H1 (cell line): ENCODE data around the gene ADD3. TPM values are rescaled to one million over a fixed set of nuclear protein-coding genes. Genes with fewer than 3 reads are reported as not detected.

Source experiments
- CTCF ChIA-PET: fragments of 300-600 bp; sonication (Branson Sonifier 250); formaldehyde crosslinking; loops from one replicate; lab custom pipeline; 2021; ENCODE audit not compliant: partially characterized antibody; lab: Charles Lee
- POLR2A ChIA-PET: fragments of 300-600 bp; sonication (Branson Sonifier 250); formaldehyde crosslinking; loops from one replicate; lab custom pipeline; 2021; ENCODE audit warnings: inconsistent platforms; ENCODE audit not compliant: partially characterized antibody; lab: Charles Lee
- DNase-seq, 2 experiments: peaks; one replicate each; pipeline versions ENCODE4 v3.0.0 to v3.0.0-alpha.2; 2010 to 2022; ENCODE audit warnings: low spot score in 2 of 2, low read depth in 1 of 2, mixed read lengths in 1 of 2
- FAIRE-seq: peaks from 2 replicates; lab custom pipeline; 2011; peaks lifted over from hg19 to GRCh38; lab: Jason Lieb, UNC
- H2AFZ ChIP-seq: 2 replicates; pipeline ENCODE4 v1.8.1; 2012; ENCODE audit warnings: low read length, inconsistent platforms
- H2AK5ac ChIP-seq: 2 replicates; pipeline ENCODE4 v1.6.1; 2013; ENCODE audit warnings: low read depth, low read length
- H2BK120ac ChIP-seq: replicated peaks from 2 replicates; pipeline ENCODE3; 2013; ENCODE audit warnings: low read depth, low read length, inconsistent platforms
- H2BK12ac ChIP-seq: 2 replicates; pipeline ENCODE4 v1.6.1; 2013; ENCODE audit warnings: low read depth, low read length
- H2BK15ac ChIP-seq: 2 replicates; pipeline ENCODE4 v1.6.1; 2013; ENCODE audit warnings: low read length
- H2BK20ac ChIP-seq: 2 replicates; pipeline ENCODE4 v1.6.1; 2013; ENCODE audit warnings: low read length
- H2BK5ac ChIP-seq: 2 replicates; pipeline ENCODE4 v1.6.1; 2013; ENCODE audit warnings: low read depth, low read length
- H3K14ac ChIP-seq: 2 replicates; pipeline ENCODE4 v1.6.1; 2013; ENCODE audit warnings: inconsistent platforms; ENCODE audit not compliant: insufficient read length
- H3K18ac ChIP-seq: 2 replicates; pipeline ENCODE4 v1.6.1; 2013; ENCODE audit warnings: low read length; ENCODE audit errors: extremely low read depth
- H3K23ac ChIP-seq: 2 replicates; pipeline ENCODE4 v1.6.1; 2013; ENCODE audit warnings: inconsistent platforms; ENCODE audit not compliant: insufficient read length
- H3K23me2 ChIP-seq: 2 replicates; pipeline ENCODE4 v1.6.1; 2013; ENCODE audit warnings: low read depth, low read length
- H3K27ac ChIP-seq: 2 replicates; pipeline ENCODE4 v1.6.1; 2011; ENCODE audit warnings: low read depth, low read length, inconsistent platforms
- H3K27me3 ChIP-seq, 4 experiments: replicated peaks in 1 of 4; 1 replicate in 1 of 4; 2 replicates in 3 of 4; pipeline versions ENCODE4 v1.6.1 to v1.8.1; 2011 to 2013; ENCODE audit warnings: low read length in 3 of 4, mild to moderate bottlenecking in 3 of 4, inconsistent platforms in 2 of 4, mixed read lengths in 2 of 4, moderate library complexity in 1 of 4; ENCODE audit not compliant: control insufficient read depth in 3 of 4, insufficient read depth in 3 of 4; ENCODE audit errors: extremely low read depth in 1 of 4
- H3K36me3 ChIP-seq, 4 experiments: 2 replicates each; pipeline versions ENCODE4 v1.6.1 to v1.8.1; 2011 to 2013; ENCODE audit warnings: mild to moderate bottlenecking in 4 of 4, low read length in 3 of 4, moderate library complexity in 2 of 4, control low read depth in 1 of 4, inconsistent platforms in 1 of 4; ENCODE audit not compliant: insufficient read depth in 4 of 4, control insufficient read depth in 2 of 4
- H3K4ac ChIP-seq: replicated peaks from 2 replicates; pipeline ENCODE3; 2013; ENCODE audit warnings: low read length, low read depth, mixed read lengths, inconsistent platforms; ENCODE audit not compliant: insufficient read length
- H3K4me1 ChIP-seq, 4 experiments: replicated peaks in 1 of 4; 1 replicate in 1 of 4; 2 replicates in 3 of 4; pipeline versions ENCODE4 v1.6.1 to v1.8.1; 2011 to 2013; ENCODE audit warnings: low read length in 3 of 4, inconsistent platforms in 2 of 4, mixed read lengths in 1 of 4; ENCODE audit not compliant: insufficient read depth in 4 of 4, control insufficient read depth in 3 of 4
- H3K4me2 ChIP-seq, 2 experiments: 2 replicates each; pipeline versions ENCODE4 v1.6.1 to v1.8.1; 2011 to 2013; ENCODE audit warnings: low read depth in 2 of 2, low read length in 2 of 2, control low read depth in 1 of 2, inconsistent platforms in 1 of 2, mild to moderate bottlenecking in 1 of 2; ENCODE audit not compliant: insufficient read depth in 1 of 2
- H3K4me3 ChIP-seq, 4 experiments: fragments of 200-600, 300-600 bp in 1 of 4; sonication (generic), shearing (Covaris generic), sonication (Bioruptor Twin) in 1 of 4; 2 replicates each; pipeline versions ENCODE4 v1.5.1 to v1.8.1; 2011 to 2016; ENCODE audit warnings: low read length in 4 of 4, low read depth in 3 of 4, control low read depth in 2 of 4, inconsistent platforms in 2 of 4, mild to moderate bottlenecking in 2 of 4, mixed read lengths in 1 of 4, moderate library complexity in 1 of 4; ENCODE audit not compliant: insufficient read depth in 2 of 4; ENCODE audit errors: extremely low read depth in 1 of 4
- H3K56ac ChIP-seq: replicated peaks from 2 replicates; pipeline ENCODE3; 2013; ENCODE audit warnings: low read depth, mild to moderate bottlenecking, mixed read lengths, low read length, inconsistent platforms; ENCODE audit not compliant: insufficient read length
- H3K79me1 ChIP-seq: 2 replicates; pipeline ENCODE4 v1.6.1; 2013; ENCODE audit warnings: low read depth, low read length, control low read depth
- H3K79me2 ChIP-seq, 2 experiments: 2 replicates each; pipeline versions ENCODE4 v1.6.1 to v1.8.1; 2012 to 2013; ENCODE audit warnings: low read length in 2 of 2, mild to moderate bottlenecking in 2 of 2, inconsistent platforms in 1 of 2; ENCODE audit not compliant: insufficient read depth in 2 of 2, control insufficient read depth in 1 of 2
- H3K9ac ChIP-seq, 4 experiments: replicated peaks in 1 of 4; 1 replicate in 1 of 4; 2 replicates in 3 of 4; pipeline versions ENCODE4 v1.6.1 to v1.8.1; 2011 to 2013; ENCODE audit warnings: low read depth in 3 of 4, low read length in 3 of 4, control low read depth in 2 of 4, mild to moderate bottlenecking in 2 of 4, moderate library complexity in 2 of 4, inconsistent platforms in 1 of 4; ENCODE audit errors: extremely low read depth in 1 of 4
- H3K9me3 ChIP-seq, 2 experiments: 2 replicates each; pipeline versions ENCODE4 v1.6.1 to v1.8.1; 2012 to 2013; ENCODE audit warnings: mild to moderate bottlenecking in 2 of 2, moderate library complexity in 2 of 2, control low read depth in 1 of 2, inconsistent platforms in 1 of 2, low read depth in 1 of 2, low read length in 1 of 2, mixed read lengths in 1 of 2; ENCODE audit not compliant: insufficient read depth in 2 of 2
- H4K20me1 ChIP-seq, 2 experiments: replicated peaks in 1 of 2; 2 replicates each; pipeline versions ENCODE3 to v1.8.1; 2011 to 2013; ENCODE audit warnings: inconsistent platforms in 2 of 2, low read length in 2 of 2, mild to moderate bottlenecking in 1 of 2; ENCODE audit not compliant: insufficient read depth in 2 of 2, control insufficient read depth in 1 of 2
- H4K5ac ChIP-seq: 2 replicates; pipeline ENCODE4 v1.6.1; 2013; ENCODE audit warnings: low read length, low read depth, mixed read lengths, inconsistent platforms; ENCODE audit not compliant: insufficient read length
- H4K8ac ChIP-seq: 2 replicates; pipeline ENCODE4 v1.8.0; 2013; ENCODE audit warnings: mild to moderate bottlenecking, moderate library complexity, low read length, inconsistent platforms; ENCODE audit not compliant: insufficient read depth; ENCODE audit errors: extremely low read depth
- H4K91ac ChIP-seq: replicated peaks from 2 replicates; pipeline ENCODE3; 2013; ENCODE audit warnings: low read length, mixed read lengths, inconsistent platforms; ENCODE audit not compliant: insufficient read length
- ASH2L ChIP-seq: fragments of 200-600, 300-600 bp; sonication (generic); IDR thresholded peaks from one replicate; pipeline ENCODE4 v1.7.1; 2017; ENCODE audit warnings: low read length
- CREB1 ChIP-seq: IDR thresholded peaks from 2 replicates; pipeline ENCODE4 v1.6.1; 2012; ENCODE audit warnings: inconsistent platforms
- HDAC6 ChIP-seq: IDR thresholded peaks from one replicate; pipeline ENCODE4 v1.7.1; 2012; ENCODE audit warnings: low read depth, mild to moderate bottlenecking, inconsistent platforms, low read length, moderate library complexity
- JUN ChIP-seq: IDR thresholded peaks from 2 replicates; pipeline ENCODE4 v1.6.1; 2011; ENCODE audit warnings: low read depth, mild to moderate bottlenecking, improper control_type of control experiment, low read length
- JUND ChIP-seq: IDR thresholded peaks from 2 replicates; pipeline ENCODE4 v1.6.1; 2011; ENCODE audit warnings: mild to moderate bottlenecking, improper control_type of control experiment, low read length
- POLR2A ChIP-seq, 2 experiments: IDR thresholded peaks; 1 replicate in 1 of 2; 2 replicates in 1 of 2; pipeline ENCODE4 v1.6.1; 2011; ENCODE audit warnings: low read depth in 2 of 2, low read length in 2 of 2, mild to moderate bottlenecking in 2 of 2; ENCODE audit errors: control extremely low read depth in 1 of 2
- SUZ12 ChIP-seq: fragments of 200-600 bp; sonication (generic); IDR thresholded peaks from 2 replicates; pipeline ENCODE4 v1.6.1; 2012; ENCODE audit warnings: mild to moderate bottlenecking, inconsistent platforms, low read length, moderate library complexity, mixed read lengths
- TAF7 ChIP-seq: optimal IDR thresholded peaks from 2 replicates; pipeline ENCODE3; 2011; ENCODE audit warnings: low read depth, mild to moderate bottlenecking, inconsistent platforms, low read length, moderate library complexity, borderline replicate concordance
- TCF12 ChIP-seq: IDR thresholded peaks from 2 replicates; pipeline ENCODE4 v1.6.1; 2011; ENCODE audit warnings: low read depth, mild to moderate bottlenecking, low read length
- polyA plus RNA-seq, 7 experiments: library from polyadenylated mRNA; depleted of rRNA in 3 of 7; stranded (reverse) in 5 of 7; unstranded in 2 of 7; fragments of >200 nt in 5 of 7; fragments of 200-250 nt in 2 of 7; gene quantifications; 1 replicate in 5 of 7; 2 replicates in 1 of 7; 4 replicates in 1 of 7; pipeline versions ENCODE4 v1.2.1 to v1.2.3, GENCODE V29; 2011 to 2013; ENCODE audit warnings: missing spikeins in 2 of 7, mixed read lengths in 2 of 7
- total RNA-seq: library from RNA; stranded (reverse); fragmentation: NEBNext Ultra II Directional; extraction: Animal tissue kit (Norgen Biotek cat#: 25700); gene quantifications from 2 replicates; pipeline ENCODE4 v1.2.1, GENCODE V29; 2021

Gene ADD3
- total and polyA plus RNA-seq, 2 of the 8 experiments (the other 6 are each of a cell fraction or from before 2014, with no cell fraction given), result 44.7 to 85.6 TPM

DNA sequence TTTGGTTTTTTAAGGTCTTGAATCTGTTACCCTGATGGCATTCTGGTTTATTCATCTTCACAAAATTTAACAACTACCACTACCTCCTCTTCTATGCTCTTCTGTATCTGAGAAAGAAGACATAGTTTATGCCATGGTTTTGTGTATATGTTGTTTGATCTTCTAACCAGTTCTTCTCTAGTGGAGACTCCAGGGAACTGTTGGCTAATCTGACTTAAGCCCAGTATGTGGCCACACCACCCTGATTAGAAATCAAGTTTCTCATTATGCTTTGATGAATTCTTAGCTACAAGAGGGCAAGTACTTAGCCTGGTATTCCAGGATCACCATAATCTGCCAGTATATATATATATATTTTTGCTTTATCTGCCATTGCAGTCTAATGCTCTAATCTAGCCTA lies 100.1 kb downstream of the ADD3 start:
- Histone ChIP-seq H2BK5ac (no peak overlapping the region), H3K4me1 (no peaks in the 10 kb centered on the region), H3K27me3 (no peaks in the 10 kb centered on the region), H2BK20ac (no peak overlapping the region), H3K14ac (no peak overlapping the region), H3K9me3 (no peaks in the 10 kb centered on the region), H4K5ac (no peak overlapping the region), H2BK120ac (no peak overlapping the region), H3K27ac (no peak overlapping the region), H3K4me2 (no peak overlapping the region), H3K23me2 (no peaks in the 10 kb centered on the region), H3K9ac (no peak overlapping the region), H3K23ac (no peak overlapping the region), H4K20me1 (no peaks in the 10 kb centered on the region), H2AK5ac (no peak overlapping the region), H3K36me3 (peaks cover 0 to 4% (median 2%) of the 10 kb centered on the region in 4 experiments; a peak in 3 of 8 replicates), H3K4me3 (no peak overlapping the region), H4K91ac (no peak overlapping the region), H3K4ac (no peak overlapping the region), H2BK12ac (no peak overlapping the region), H2AFZ (no peak overlapping the region), H3K79me2 (no peaks in the 10 kb centered on the region), H4K8ac (no peak overlapping the region), H3K79me1 (no peaks in the 10 kb centered on the region; the same call in 1 of the 2 replicates), H2BK15ac (no peak overlapping the region), H3K56ac (no peak overlapping the region), H3K18ac (no peak overlapping the region)
- FAIRE-seq (no peak), DNase-seq (no peak)
- ChIA-PET POLR2A (no interaction called here), CTCF (interaction anchor here (1.2 to 2.6 kb wide), 6 partner anchors 10 to 224 kb away, joined by 3 to 13 read pairs (median 8); partner anchors contain the start of gene ADD3)
- no peak for TF ChIP-seq SUZ12
- TF ChIP-seq POLR2A (IDR thresholded peaks at IDR 0.05; ENCODE audit: control extremely low read depth in 1 of 2, low read depth in 2 of 2, low read length in 2 of 2), result no peak
- TF ChIP-seq CREB1, result no peak
- TF ChIP-seq ASH2L, result no peak
- no peak for TF ChIP-seq TCF12
- no peak for TF ChIP-seq JUN
- TF ChIP-seq HDAC6, result no peak
- no peak for TF ChIP-seq JUND
- TF ChIP-seq TAF7, result no peak
